ENCODE data around the gene ZCRB1.

Gene ZCRB1

DNA sequence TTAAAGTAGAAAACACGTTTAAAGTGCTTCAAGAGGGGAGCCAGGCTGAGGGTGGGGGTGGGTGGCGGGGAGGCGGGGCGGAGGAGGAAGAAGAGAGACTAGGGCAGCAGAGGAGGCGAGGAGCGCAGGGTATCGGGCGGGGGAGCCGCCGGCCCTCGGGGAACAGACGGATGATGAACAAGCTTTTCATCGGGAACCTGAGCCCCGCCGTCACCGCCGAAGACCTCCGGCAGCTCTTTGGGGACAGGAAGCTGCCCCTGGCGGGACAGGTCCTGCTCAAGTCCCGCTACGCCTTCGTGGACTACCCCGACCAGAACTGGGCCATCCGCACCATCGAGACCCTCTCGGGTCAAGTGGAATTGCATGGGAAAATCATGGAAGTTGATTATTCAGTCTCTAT, 39.2 kb downstream of the ZCRB1 start:
- TF ChIP-seq, protein P1, sequence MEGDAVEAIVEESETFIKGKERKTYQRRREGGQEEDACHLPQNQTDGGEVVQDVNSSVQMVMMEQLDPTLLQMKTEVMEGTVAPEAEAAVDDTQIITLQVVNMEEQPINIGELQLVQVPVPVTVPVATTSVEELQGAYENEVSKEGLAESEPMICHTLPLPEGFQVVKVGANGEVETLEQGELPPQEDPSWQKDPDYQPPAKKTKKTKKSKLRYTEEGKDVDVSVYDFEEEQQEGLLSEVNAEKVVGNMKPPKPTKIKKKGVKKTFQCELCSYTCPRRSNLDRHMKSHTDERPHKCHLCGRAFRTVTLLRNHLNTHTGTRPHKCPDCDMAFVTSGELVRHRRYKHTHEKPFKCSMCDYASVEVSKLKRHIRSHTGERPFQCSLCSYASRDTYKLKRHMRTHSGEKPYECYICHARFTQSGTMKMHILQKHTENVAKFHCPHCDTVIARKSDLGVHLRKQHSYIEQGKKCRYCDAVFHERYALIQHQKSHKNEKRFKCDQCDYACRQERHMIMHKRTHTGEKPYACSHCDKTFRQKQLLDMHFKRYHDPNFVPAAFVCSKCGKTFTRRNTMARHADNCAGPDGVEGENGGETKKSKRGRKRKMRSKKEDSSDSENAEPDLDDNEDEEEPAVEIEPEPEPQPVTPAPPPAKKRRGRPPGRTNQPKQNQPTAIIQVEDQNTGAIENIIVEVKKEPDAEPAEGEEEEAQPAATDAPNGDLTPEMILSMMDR (IDR thresholded peaks at IDR 0.05) = no peak
- Histone ChIP-seq H3K27ac (no peak overlapping the region), H3K4me3 (no peak overlapping the region)
- no peak for DNase-seq (ENCODE audit: low spot score)

DNA sequence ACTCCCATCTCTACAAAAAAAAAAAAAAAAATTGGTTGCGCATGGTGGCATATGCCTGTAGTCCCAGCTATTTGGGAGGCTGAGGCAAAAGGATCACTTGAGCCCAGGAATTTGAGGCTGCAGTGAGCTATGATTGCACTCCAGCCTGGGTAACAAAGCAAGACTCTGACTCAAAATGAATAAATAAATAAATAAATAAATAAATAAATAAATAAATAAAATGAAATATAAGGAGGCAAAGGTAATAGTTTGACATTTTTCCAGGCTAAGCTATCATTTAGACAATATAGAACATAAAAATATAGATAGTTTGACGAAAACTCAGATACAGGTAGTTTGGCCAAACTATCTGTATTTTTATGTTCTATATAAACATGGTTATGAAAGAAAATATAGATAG, 40.5 kb downstream of the ZCRB1 start:
- no peak overlapping the region for H3K4me3 ChIP-seq
- TF ChIP-seq, protein P1 (IDR thresholded peaks at IDR 0.05) = no peak
- no peak overlapping the region for H3K27ac ChIP-seq
- DNase-seq (ENCODE audit: low spot score) = no peak

DNA sequence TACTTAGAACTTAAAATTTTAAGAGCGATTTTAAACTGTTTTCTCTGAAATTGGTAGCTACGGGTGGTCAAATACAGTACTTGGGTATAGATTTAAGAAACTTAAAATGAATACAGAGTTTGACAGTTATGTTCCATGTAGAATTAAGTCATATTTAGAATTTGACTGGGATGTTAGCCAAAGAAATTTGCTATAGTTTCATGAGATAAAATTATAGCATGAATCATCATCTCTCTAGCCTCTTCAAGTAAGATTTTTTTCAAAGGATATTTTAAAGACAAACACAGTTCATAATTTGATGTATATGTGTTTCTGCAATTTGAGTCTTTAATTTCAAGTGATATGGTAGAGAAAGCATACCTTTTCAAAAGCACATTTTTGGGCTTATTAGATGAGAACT, 41.0 kb downstream of the ZCRB1 start:
- Histone ChIP-seq H3K4me3 (no peak overlapping the region), H3K27ac (no peak overlapping the region)
- TF ChIP-seq, protein P1 (IDR thresholded peaks at IDR 0.05) = no peak
- DNase-seq (ENCODE audit: low spot score) = no peak

DNA sequence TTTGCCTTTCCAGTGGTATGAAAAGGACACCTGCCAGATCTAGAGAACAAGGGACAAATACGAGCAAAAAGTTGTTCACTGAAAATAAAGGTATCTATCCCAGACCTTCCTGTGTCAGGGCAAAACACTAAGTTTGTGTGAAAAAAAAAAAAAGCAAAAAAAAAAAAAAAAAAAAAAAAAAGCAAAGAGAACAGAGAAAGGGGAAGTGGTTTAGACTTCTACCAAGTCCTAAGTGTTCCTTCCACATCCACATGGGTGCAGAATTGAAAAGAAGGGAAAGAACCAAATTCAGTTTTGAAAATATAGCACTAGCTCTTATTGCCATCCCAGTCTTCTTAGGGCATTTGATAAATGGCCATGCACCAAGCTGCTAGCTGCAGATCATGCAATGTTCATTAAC, 41.7 kb downstream of the ZCRB1 start:
- DNase-seq (ENCODE audit: low spot score) = no peak
- Histone ChIP-seq H3K4me3 (no peak overlapping the region), H3K27ac (no peak overlapping the region)
- TF ChIP-seq, protein P1 (IDR thresholded peaks at IDR 0.05) = no peak

DNA sequence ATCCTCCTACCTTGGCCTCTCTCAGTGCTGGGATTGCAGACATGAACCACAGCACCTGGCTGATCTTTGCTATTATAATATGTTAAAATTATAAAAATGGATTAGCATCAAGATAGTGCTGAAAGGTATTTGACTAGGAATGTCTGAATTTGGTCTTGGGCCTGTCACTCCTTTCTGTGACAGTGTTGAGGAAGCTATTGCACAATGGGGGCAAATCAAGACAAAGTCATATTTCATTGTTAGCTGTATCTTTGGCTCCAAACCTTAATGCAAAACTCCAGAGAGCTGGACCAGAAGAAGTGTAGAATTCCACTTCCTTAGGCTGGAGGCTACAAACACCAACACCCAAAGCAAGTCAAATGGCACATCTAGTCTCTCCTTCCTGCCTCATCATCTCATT, 42.2 kb downstream of the ZCRB1 start:
- no peak overlapping the region for H3K27ac ChIP-seq
- TF ChIP-seq, protein P1 (IDR thresholded peaks at IDR 0.05) = no peak
- DNase-seq (ENCODE audit: low spot score) = no peak

DNA sequence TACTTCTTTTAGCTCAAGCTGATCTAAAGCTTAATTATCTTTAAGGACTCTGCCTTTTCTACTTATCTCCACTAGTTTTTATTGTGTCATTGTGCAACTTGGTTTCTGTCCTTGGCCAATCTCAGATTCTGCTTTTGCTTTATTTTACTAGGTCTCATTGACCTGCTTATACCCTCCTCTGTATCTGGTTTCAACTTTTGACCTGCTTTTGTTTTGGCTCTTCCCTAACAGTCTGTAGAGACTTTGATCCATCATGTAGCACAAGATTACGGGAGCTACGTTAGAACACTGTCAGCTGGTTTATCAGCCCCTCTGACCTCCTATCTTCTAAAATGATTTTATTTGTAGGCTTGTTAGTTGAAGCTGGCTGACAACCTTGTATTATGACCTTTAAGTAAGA, 43.6 kb downstream of the ZCRB1 start:
- TF ChIP-seq, protein P1 (IDR thresholded peaks at IDR 0.05) = no peak
- no peak overlapping the region for H3K4me3 ChIP-seq
- DNase-seq (ENCODE audit: low spot score) = no peak
- no peak overlapping the region for H3K27ac ChIP-seq

More for the DNA sequence above, 42.2 kb downstream of the ZCRB1 start:
- no peak overlapping the region for H3K4me3 ChIP-seq

DNA sequence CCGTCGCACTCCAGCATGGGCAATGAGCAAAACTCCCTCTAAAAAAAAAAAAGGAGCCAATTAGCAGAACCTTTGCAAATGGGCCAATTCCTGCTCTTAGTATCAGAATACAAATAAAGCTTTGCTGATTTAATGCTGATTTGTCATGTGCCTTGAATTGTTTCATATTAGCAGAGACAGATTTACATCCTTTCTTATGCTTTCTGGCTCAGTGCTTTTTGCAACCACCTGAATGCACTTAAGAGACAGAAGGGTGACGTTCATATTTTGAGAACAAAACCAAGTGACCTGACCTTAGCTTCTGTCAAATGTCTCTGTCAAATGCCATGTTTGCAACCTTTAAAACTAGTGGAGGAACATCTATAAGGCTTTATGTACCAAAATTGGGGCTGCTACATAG, 44.0 kb downstream of the ZCRB1 start:
- no peak overlapping the region for H3K27ac ChIP-seq
- DNase-seq (ENCODE audit: low spot score) = no peak
- H3K4me3 ChIP-seq = no peak overlapping the region
- TF ChIP-seq, protein P1 (IDR thresholded peaks at IDR 0.05) = no peak

Data from coronary artery (tissue), 2 donors.